Measurements from ENCODE around the gene ASB13. TPM values are rescaled to one million over a fixed set of nuclear protein-coding genes. Genes with fewer than 3 reads are reported as not detected.

The ASB13 gene
- total RNA-seq, 1 donor from 2014 or later: 28.2 TPM

DNA sequence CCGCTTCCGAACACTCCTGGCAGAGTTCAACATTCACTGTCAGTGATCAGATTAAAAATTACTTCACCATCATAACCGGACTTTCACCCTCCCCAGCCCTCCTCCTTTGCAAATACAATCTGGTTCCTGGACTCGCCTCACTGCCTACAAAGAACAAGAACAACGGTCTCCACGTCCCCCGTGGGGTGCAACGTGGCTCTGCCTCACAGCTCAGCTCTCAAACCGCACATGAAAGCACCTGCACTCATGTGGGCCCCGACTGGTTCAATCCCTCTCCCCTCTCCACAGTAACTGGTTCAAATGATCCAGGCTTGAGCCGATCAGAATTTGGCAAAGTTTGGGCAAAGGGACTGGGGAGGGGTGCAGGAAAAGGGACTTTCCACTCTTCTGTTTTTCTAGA, 21.0 kb downstream of the ASB13 start:
- H3K4me1 Mint-ChIP-seq (ENCODE audit: unreplicated experiment): peaks cover 22% of the 10 kb centered on the region
- no peak overlapping the region for H3K27ac Mint-ChIP-seq
- H3K9me3 Mint-ChIP-seq: no peaks in the 10 kb centered on the region
- no peak for DNase-seq (ENCODE audit: extremely low spot score, unreplicated experiment)
- H3K4me3 Mint-ChIP-seq: no peak overlapping the region
- H3K27me3 Mint-ChIP-seq: no peaks in the 10 kb centered on the region
- H3K36me3 Mint-ChIP-seq: peaks cover 46% of the 10 kb centered on the region
- TF ChIP-seq, protein P1, sequence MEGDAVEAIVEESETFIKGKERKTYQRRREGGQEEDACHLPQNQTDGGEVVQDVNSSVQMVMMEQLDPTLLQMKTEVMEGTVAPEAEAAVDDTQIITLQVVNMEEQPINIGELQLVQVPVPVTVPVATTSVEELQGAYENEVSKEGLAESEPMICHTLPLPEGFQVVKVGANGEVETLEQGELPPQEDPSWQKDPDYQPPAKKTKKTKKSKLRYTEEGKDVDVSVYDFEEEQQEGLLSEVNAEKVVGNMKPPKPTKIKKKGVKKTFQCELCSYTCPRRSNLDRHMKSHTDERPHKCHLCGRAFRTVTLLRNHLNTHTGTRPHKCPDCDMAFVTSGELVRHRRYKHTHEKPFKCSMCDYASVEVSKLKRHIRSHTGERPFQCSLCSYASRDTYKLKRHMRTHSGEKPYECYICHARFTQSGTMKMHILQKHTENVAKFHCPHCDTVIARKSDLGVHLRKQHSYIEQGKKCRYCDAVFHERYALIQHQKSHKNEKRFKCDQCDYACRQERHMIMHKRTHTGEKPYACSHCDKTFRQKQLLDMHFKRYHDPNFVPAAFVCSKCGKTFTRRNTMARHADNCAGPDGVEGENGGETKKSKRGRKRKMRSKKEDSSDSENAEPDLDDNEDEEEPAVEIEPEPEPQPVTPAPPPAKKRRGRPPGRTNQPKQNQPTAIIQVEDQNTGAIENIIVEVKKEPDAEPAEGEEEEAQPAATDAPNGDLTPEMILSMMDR (conservative IDR thresholded peaks at IDR 0.05): no peak

DNA sequence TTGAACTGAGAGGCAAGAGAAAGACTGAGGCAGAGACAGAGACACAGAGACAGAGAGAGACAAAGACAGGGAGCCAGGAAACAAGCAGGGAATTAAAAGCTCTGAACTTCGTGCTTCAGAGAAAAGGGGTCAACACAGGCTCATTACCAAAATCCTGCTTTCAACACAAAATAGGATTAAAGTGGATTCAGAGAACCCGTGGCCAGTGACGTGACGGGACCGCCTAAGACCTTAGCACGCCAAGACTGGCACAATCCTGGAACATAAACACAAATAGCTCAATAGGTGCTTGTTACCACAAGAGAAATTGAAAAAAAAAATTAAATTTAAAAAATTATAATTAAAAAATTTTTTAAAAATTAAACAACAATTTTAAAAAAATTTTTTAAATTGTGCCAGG, 21.5 kb downstream of the ASB13 start:
- H3K4me1 Mint-ChIP-seq (ENCODE audit: unreplicated experiment): peaks cover 22% of the 10 kb centered on the region
- DNase-seq (ENCODE audit: extremely low spot score, unreplicated experiment): no peak
- TF ChIP-seq, protein P1 (conservative IDR thresholded peaks at IDR 0.05): no peak
- no peaks in the 10 kb centered on the region for H3K9me3 Mint-ChIP-seq
- no peaks in the 10 kb centered on the region for H3K27me3 Mint-ChIP-seq
- H3K4me3 Mint-ChIP-seq: no peak overlapping the region
- peaks cover 45% of the 10 kb centered on the region for H3K36me3 Mint-ChIP-seq
- peak overlapping the region; percentile 24 for H3K27ac Mint-ChIP-seq

DNA sequence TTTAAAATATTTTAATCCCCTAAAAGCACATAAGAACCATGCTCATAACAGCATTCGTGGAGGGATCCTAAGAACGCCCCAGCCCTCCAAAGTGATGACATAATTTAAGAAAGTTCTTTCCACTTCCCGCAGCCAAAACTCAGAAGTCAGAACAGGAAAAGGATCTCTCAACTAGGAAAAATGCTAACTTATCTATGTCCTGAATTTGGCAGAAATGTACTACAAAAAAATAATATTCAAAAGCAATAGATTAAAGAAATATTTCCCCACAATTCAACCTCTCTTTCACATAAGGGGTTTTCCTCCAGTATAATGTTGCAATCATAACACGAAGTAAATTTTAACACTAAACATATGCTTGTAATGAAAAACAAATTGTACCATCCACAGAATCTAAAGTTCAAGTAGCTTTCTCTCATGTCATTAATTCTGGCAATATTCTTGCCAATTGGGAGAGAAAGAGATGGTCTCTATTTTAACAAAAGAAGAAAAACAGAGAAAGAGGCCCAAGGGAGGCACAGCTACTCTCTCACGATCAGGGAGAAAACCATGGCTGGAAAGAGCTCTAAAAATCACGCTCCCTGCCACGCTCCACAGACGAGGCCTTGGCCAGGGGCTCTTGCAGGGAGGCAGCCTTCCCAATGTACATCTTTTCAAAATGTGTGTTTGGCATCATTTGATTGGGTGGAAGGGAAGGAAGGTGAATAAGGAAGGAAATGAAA, 22.9 kb downstream of the ASB13 start:
- H3K9me3 Mint-ChIP-seq: no peaks in the 10 kb centered on the region
- peaks cover 47% of the 10 kb centered on the region for H3K36me3 Mint-ChIP-seq
- H3K27ac Mint-ChIP-seq: no peak overlapping the region
- TF ChIP-seq, protein P1 (conservative IDR thresholded peaks at IDR 0.05): no peak
- H3K27me3 Mint-ChIP-seq: no peaks in the 10 kb centered on the region
- no peak overlapping the region for H3K4me3 Mint-ChIP-seq
- no peak for DNase-seq (ENCODE audit: extremely low spot score, unreplicated experiment)
- H3K4me1 Mint-ChIP-seq (ENCODE audit: unreplicated experiment): peaks cover 22% of the 10 kb centered on the region

DNA sequence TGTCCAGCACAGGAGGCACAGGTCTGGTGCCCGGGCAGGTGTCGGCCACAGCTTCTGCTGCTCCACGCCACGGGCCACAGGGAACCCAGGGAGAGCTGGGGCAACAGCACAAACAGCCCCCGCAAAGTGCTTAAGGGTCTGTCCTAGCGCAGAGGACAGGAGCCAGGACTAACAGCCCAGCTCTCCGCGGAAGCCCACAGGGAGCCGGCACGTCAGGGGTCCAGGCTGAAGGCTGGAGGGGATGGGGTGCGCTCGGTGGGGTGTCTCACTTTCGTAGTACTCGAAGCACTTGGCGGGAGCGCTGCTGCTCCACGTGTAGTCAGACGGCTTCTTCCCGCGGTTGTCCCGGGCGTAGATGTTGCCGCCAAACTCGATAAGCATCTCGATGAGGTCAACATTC, 24.9 kb downstream of the ASB13 start:
- no peaks in the 10 kb centered on the region for H3K27me3 Mint-ChIP-seq
- no peak for DNase-seq (ENCODE audit: extremely low spot score, unreplicated experiment)
- peaks cover 37% of the 10 kb centered on the region for H3K36me3 Mint-ChIP-seq
- H3K27ac Mint-ChIP-seq: no peak overlapping the region
- H3K9me3 Mint-ChIP-seq: no peaks in the 10 kb centered on the region
- TF ChIP-seq, protein P1 (conservative IDR thresholded peaks at IDR 0.05): no peak
- no peak overlapping the region for H3K4me3 Mint-ChIP-seq
- peaks cover 16% of the 10 kb centered on the region for H3K4me1 Mint-ChIP-seq (ENCODE audit: unreplicated experiment)

DNA sequence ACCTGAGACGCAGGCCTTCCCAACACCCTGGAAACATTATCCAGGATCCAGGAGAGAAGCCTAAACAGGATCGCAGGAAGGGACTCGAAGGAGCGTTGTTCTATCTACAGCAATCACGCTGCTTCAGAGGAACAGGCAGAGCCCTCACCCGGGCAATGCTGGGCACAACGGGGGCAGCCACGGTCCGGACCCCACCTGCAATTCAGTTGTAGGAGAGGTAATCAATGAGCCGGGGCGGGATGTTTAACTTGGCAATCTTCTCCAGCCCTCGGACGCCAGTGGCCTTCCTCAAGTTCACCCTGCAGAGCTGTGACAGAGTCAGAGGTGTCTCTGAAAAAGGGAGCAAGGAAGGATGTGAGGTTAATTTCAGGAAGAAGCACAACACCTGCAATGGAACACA, 25.9 kb downstream of the ASB13 start:
- peaks cover 35% of the 10 kb centered on the region for H3K36me3 Mint-ChIP-seq
- no peak overlapping the region for H3K27ac Mint-ChIP-seq
- H3K9me3 Mint-ChIP-seq: no peaks in the 10 kb centered on the region
- DNase-seq (ENCODE audit: extremely low spot score, unreplicated experiment): no peak
- no peak overlapping the region for H3K4me3 Mint-ChIP-seq
- no peaks in the 10 kb centered on the region for H3K27me3 Mint-ChIP-seq
- TF ChIP-seq, protein P1 (conservative IDR thresholded peaks at IDR 0.05): no peak
- H3K4me1 Mint-ChIP-seq (ENCODE audit: unreplicated experiment): peaks cover 10% of the 10 kb centered on the region

All from type B pancreatic cell (in vitro differentiated cells).